Upper lobe of left lung (tissue), 6 donors: ENCODE results near the gene CHRNA7. TPM values are rescaled to one million over a fixed set of nuclear protein-coding genes. Genes with fewer than 3 reads are reported as not detected.
A peak's percentile ranks its signal among the peaks of the same experiment; 100 is the strongest.

Experiments
- ATAC-seq, 2 donors: fragments of 200-7000 bp; cut with Tn5 transposase; one replicate each; pipeline ENCODE4 v1.9.1; 2022; ENCODE audit warnings: mild to moderate bottlenecking in 2 of 2, moderate library complexity in 2 of 2; ENCODE audit not compliant: low FRiP score in 2 of 2
- DNase-seq, 2 donors: peaks; one replicate each; pipeline ENCODE4 v3.0.0-alpha.2; 2019 to 2020
- H3K27ac ChIP-seq, 4 donors: fragments of 200-600 bp; sonication (generic); one replicate each; pipeline ENCODE4 v1.5.1; 2016 to 2019
- H3K27me3 ChIP-seq, 4 donors: fragments of 200-600 bp; sonication (generic); one replicate each; pipeline ENCODE4 v1.5.1; 2017 to 2019
- H3K36me3 ChIP-seq, 4 donors: fragments of 200-600 bp; sonication (generic); one replicate each; pipeline ENCODE4 v1.5.1; 2016 to 2019
- H3K4me1 ChIP-seq, 4 donors: fragments of 200-600 bp; sonication (generic); one replicate each; pipeline ENCODE4 v1.5.1; 2018 to 2019
- H3K4me3 ChIP-seq, 4 donors: fragments of 200-600 bp; sonication (generic); one replicate each; pipeline ENCODE4 v1.5.1; 2017 to 2019; ENCODE audit warnings: mild to moderate bottlenecking in 2 of 4, moderate library complexity in 1 of 4
- H3K9me3 ChIP-seq, 4 donors: fragments of 200-600 bp; sonication (generic); one replicate each; pipeline ENCODE4 v1.5.1; 2018 to 2019
- CTCF ChIP-seq, 6 experiments: fragments of 450-650 bp in 4 of 6; fragments of 200-600 bp in 2 of 6; sonication (generic) in 2 of 6; IDR thresholded peaks; one replicate each; pipeline ENCODE4 v1.5.1; 2016 to 2019; ENCODE audit warnings: antibody characterized with exemption in 6 of 6
- EP300 ChIP-seq, 4 donors: sonication (generic); formaldehyde crosslinking; IDR thresholded peaks; one replicate each; pipeline ENCODE4 v1.5.1; 2017; ENCODE audit warnings: antibody characterized with exemption in 4 of 4, control low read depth in 2 of 4
- POLR2A ChIP-seq, 4 donors: fragments of 450-650 bp; IDR thresholded peaks; one replicate each; pipeline ENCODE4 v1.5.1; 2016 to 2017; ENCODE audit warnings: antibody characterized with exemption in 4 of 4, mild to moderate bottlenecking in 2 of 4
- POLR2AphosphoS5 ChIP-seq, 2 donors: sonication (generic); formaldehyde crosslinking; IDR thresholded peaks; one replicate each; pipeline ENCODE4 v1.5.1; 2017; ENCODE audit warnings: antibody characterized with exemption in 2 of 2
- WGBS, 2 donors: methylation state at CpG; one replicate each; pipeline ENCODE4 v1.1.5; 2017 to 2018; 5-methylcytosine and 5-hydroxymethylcytosine counted together
- total RNA-seq, 6 donors: library from RNA; depleted of rRNA in 4 of 6; stranded (reverse); fragments of >200 nt in 4 of 6; gene quantifications; one replicate each; pipeline versions ENCODE4 v1.1.0 to v1.2.1, GENCODE V29; 2016 to 2021
- donor health status: DM: no; HTN: no; CAD: no; lungs with moderate emphysema.
- donor health status: DM: no; HTN: yes; CAD: no; lungs with severe emphysema.

Gene CHRNA7
- 1 to 10 TPM; 1.1 to 5.2 (median 1.7) TPM for total RNA-seq

- Histone ChIP-seq H3K27ac (no peak within 1 kb of the TSS), H3K27me3 (peaks cover 0 to 10% (median 2%) of the 10 kb centered on the region in 4 donors), H3K4me3 (peak within 1 kb of the TSS in 3 of 4 donors; percentile 46 to 60 (median 59)), H3K9me3 (no peaks in the 10 kb centered on the region), H3K4me1 (peaks cover 10 to 25% (median 17%) of the 10 kb centered on the region in 4 donors), H3K36me3 (no peaks in the 10 kb centered on the region)
- ATAC-seq: peak; percentile 82 to 87
- WGBS, 2 donors: 0% methylated on average over 24 to 27 of the region's 92 CpGs
- DNase-seq: peak; percentile 55 to 91
- TF ChIP-seq POLR2A (IDR thresholded peaks at IDR 0.05) (no peak), CTCF (IDR thresholded peaks at IDR 0.05) (peak in 5 of 6 experiments; percentile 20 to 47 (median 39)), POLR2AphosphoS5 (IDR thresholded peaks at IDR 0.05) (no peak), EP300 (IDR thresholded peaks at IDR 0.05) (no peak)
Observed at GRCh38 chr15:32029862-32030781, at the start of gene CHRNA7. CHRNA7 (plus strand) TSS chr15:32030515; CDS start chr15:32030595, 80 bp downstream.

- WGBS, 2 donors: 30 to 33% methylated on average over 4 of the region's 4 CpGs
- TF ChIP-seq EP300 (IDR thresholded peaks at IDR 0.05) (no peak), CTCF (IDR thresholded peaks at IDR 0.05) (no peak), POLR2AphosphoS5 (IDR thresholded peaks at IDR 0.05) (no peak)
- no peaks in the 10 kb centered on the region for H3K36me3 ChIP-seq
- H3K4me3 ChIP-seq: no peak overlapping the region
- no peak overlapping the region for H3K27ac ChIP-seq
- H3K27me3 ChIP-seq: no peaks in the 10 kb centered on the region
- H3K9me3 ChIP-seq: no peaks in the 10 kb centered on the region
- DNase-seq: no peak
- H3K4me1 ChIP-seq: no peaks in the 10 kb centered on the region
- no peak for ATAC-seq
Observed at GRCh38 chr15:31985607-31986006, 44.7 kb upstream of the CHRNA7 start.

- Histone ChIP-seq H3K9me3 (no peaks in the 10 kb centered on the region), H3K27ac (no peak overlapping the region), H3K4me3 (no peak overlapping the region), H3K4me1 (no peaks in the 10 kb centered on the region), H3K27me3 (no peaks in the 10 kb centered on the region), H3K36me3 (no peaks in the 10 kb centered on the region)
- TF ChIP-seq CTCF (IDR thresholded peaks at IDR 0.05) (no peak), POLR2AphosphoS5 (IDR thresholded peaks at IDR 0.05) (no peak), EP300 (IDR thresholded peaks at IDR 0.05) (no peak), POLR2A (IDR thresholded peaks at IDR 0.05) (no peak)
- no peak for ATAC-seq
- 85 to 92% methylated on average over 4 of the region's 4 CpGs for WGBS, 2 donors
- DNase-seq: no peak
Observed at GRCh38 chr15:31993062-31993461, 37.3 kb upstream of the CHRNA7 start.

GRCh38 chr15:31997711-31998110, 32.6 kb upstream of the CHRNA7 start:
- no peak for TF ChIP-seq POLR2AphosphoS5 (IDR thresholded peaks at IDR 0.05)
- no peak for TF ChIP-seq EP300 (IDR thresholded peaks at IDR 0.05)
- TF ChIP-seq CTCF (IDR thresholded peaks at IDR 0.05): no peak
- TF ChIP-seq POLR2A (IDR thresholded peaks at IDR 0.05): no peak
- Histone ChIP-seq H3K4me3 (no peak overlapping the region), H3K9me3 (no peaks in the 10 kb centered on the region), H3K36me3 (no peaks in the 10 kb centered on the region), H3K27me3 (no peaks in the 10 kb centered on the region), H3K4me1 (no peaks in the 10 kb centered on the region), H3K27ac (no peak overlapping the region)
- DNase-seq (no peak), ATAC-seq (no peak)
